Common myeloid progenitor, CD34-positive (primary cell): ENCODE results near the gene LDB2.
A peak's percentile ranks its signal among the peaks of the same experiment; 100 is the strongest.
"Not testable (repeated sequence)": the region's sequence is repeated elsewhere in the genome, so short reads cannot be mapped to it uniquely, and the experiment has no call there.

ENCODE experiments used
- CTCF ChIA-PET: fragments of 350-600 bp; sonication (Branson Sonifier 250); formaldehyde crosslinking; loops from one replicate; lab custom pipeline; 2021; ENCODE audit warnings: antibody characterized with exemption; lab: Charles Lee
- POLR2A ChIA-PET: fragments of 350-600 bp; sonication (Branson Sonifier 250); formaldehyde crosslinking; loops from one replicate; lab custom pipeline; 2021; ENCODE audit warnings: antibody characterized with exemption; lab: Charles Lee
- DNase-seq, 3 donors: peaks; one replicate each; pipeline versions ENCODE4 v3.0.0 to v3.0.0-alpha.2; 2013
- H3K27ac ChIP-seq, 2 experiments: 1 replicate in 1 of 2; 2 replicates in 1 of 2; pipeline ENCODE4 v1.7.0; 2013; ENCODE audit warnings: inconsistent platforms in 2 of 2, low read length in 2 of 2, mild to moderate bottlenecking in 2 of 2, low read depth in 1 of 2, moderate library complexity in 1 of 2; ENCODE audit not compliant: severe bottlenecking in 2 of 2, insufficient read depth in 1 of 2, poor library complexity in 1 of 2
- H3K27me3 ChIP-seq, 5 experiments: replicated peaks in 2 of 5; 1 replicate in 3 of 5; 2 replicates in 2 of 5; pipeline versions ENCODE4 v1.6.1 to v1.7.0; 2013; ENCODE audit warnings: low read length in 4 of 5, mild to moderate bottlenecking in 2 of 5, moderate library complexity in 2 of 5, inconsistent platforms in 1 of 5; ENCODE audit not compliant: insufficient read depth in 5 of 5, control insufficient read depth in 4 of 5
- H3K36me3 ChIP-seq, 4 experiments: 1 replicate in 2 of 4; 2 replicates in 2 of 4; pipeline versions ENCODE4 v1.6.1 to v1.7.0; 2013; ENCODE audit warnings: low read length in 3 of 4, control low read depth in 1 of 4, mild to moderate bottlenecking in 1 of 4; ENCODE audit not compliant: control insufficient read depth in 4 of 4, insufficient read depth in 4 of 4
- H3K4me1 ChIP-seq, 4 experiments: 1 replicate in 3 of 4; 2 replicates in 1 of 4; pipeline versions ENCODE4 v1.6.1 to v1.7.1; 2013; ENCODE audit warnings: low read length in 3 of 4, mild to moderate bottlenecking in 3 of 4, control low read depth in 1 of 4, inconsistent platforms in 1 of 4, moderate library complexity in 1 of 4; ENCODE audit not compliant: control insufficient read depth in 4 of 4, insufficient read depth in 4 of 4; ENCODE audit errors: control extremely low read depth in 1 of 4
- H3K4me3 ChIP-seq, 7 experiments: 1 replicate in 4 of 7; 2 replicates in 3 of 7; pipeline versions ENCODE4 v1.5.1 to v1.7.0; 2013; ENCODE audit warnings: mild to moderate bottlenecking in 7 of 7, low read length in 6 of 7, moderate library complexity in 6 of 7, inconsistent platforms in 2 of 7, low read depth in 2 of 7, control low read depth in 1 of 7; ENCODE audit not compliant: insufficient read depth in 4 of 7, control insufficient read depth in 1 of 7; ENCODE audit errors: extremely low read depth in 1 of 7
- H3K9me3 ChIP-seq, 5 experiments: 1 replicate in 4 of 5; 2 replicates in 1 of 5; pipeline versions ENCODE4 v1.6.1 to v1.7.1; 2013; ENCODE audit warnings: low read length in 4 of 5, mild to moderate bottlenecking in 2 of 5, inconsistent platforms in 1 of 5, low read depth in 1 of 5, moderate library complexity in 1 of 5; ENCODE audit not compliant: control insufficient read depth in 4 of 5, insufficient read depth in 2 of 5; ENCODE audit errors: control extremely low read depth in 1 of 5
- WGBS: methylation state at CpG from one replicate; pipeline ENCODE4 v1.1.5; 2013; ENCODE audit not compliant: insufficient coverage; 5-methylcytosine and 5-hydroxymethylcytosine counted together

Gene LDB2

GRCh38 chr4:16523526-16523925 is 374.9 kb downstream of the LDB2 start:
- H3K36me3 ChIP-seq, H3K4me1 ChIP-seq, H3K27me3 ChIP-seq, POLR2A ChIA-PET, DNase-seq, H3K9me3 ChIP-seq, H3K27ac ChIP-seq, CTCF ChIA-PET, H3K4me3 ChIP-seq: not testable (repeated sequence)
- WGBS: 96% methylated on average over 3 of the region's 6 CpGs

- H3K27me3 ChIP-seq: no peaks in the 10 kb centered on the region
- ChIA-PET POLR2A (no interaction called here), CTCF (interaction anchor here (0.5 kb wide), 1 partner anchor 1359 kb away, joined by 3 read pairs; no protein-coding TSS in a partner anchor)
- no peak overlapping the region for H3K4me3 ChIP-seq
- WGBS: 100% methylated on average over 1 of the region's 1 CpG
- DNase-seq: no peak
- no peak overlapping the region for H3K27ac ChIP-seq
- no peaks in the 10 kb centered on the region for H3K4me1 ChIP-seq
- H3K36me3 ChIP-seq: no peaks in the 10 kb centered on the region
- no peaks in the 10 kb centered on the region for H3K9me3 ChIP-seq
Measured at GRCh38 chr4:16521156-16521915, 377.1 kb downstream of the LDB2 start.

- Histone ChIP-seq H3K27me3 (no peaks in the 10 kb centered on the region), H3K9me3 (no peaks in the 10 kb centered on the region), H3K36me3 (no peaks in the 10 kb centered on the region), H3K4me1 (no peaks in the 10 kb centered on the region), H3K4me3 (no peak overlapping the region), H3K27ac (no peak overlapping the region)
- 72% methylated on average over 4 of the region's 5 CpGs for WGBS
- DNase-seq: peak; percentile 78 to 88 (median 87)
- CTCF ChIA-PET: interaction anchor here (1.0 kb wide), 1 partner anchor 12 kb away, joined by 4 read pairs; no protein-coding TSS in a partner anchor
- POLR2A ChIA-PET: no interaction called here
Measured at GRCh38 chr4:16516796-16517439, 381.5 kb downstream of the LDB2 start.

- Histone ChIP-seq H3K36me3 (no peaks in the 10 kb centered on the region), H3K27ac (no peak overlapping the region), H3K4me1 (no peaks in the 10 kb centered on the region), H3K4me3 (no peak overlapping the region), H3K27me3 (no peaks in the 10 kb centered on the region), H3K9me3 (peaks cover 0 to 2% (median 0%) of the 10 kb centered on the region in 5 experiments)
- no peak for DNase-seq
- 100% methylated on average over 1 of the region's 2 CpGs for WGBS
- ChIA-PET POLR2A (no interaction called here), CTCF (no interaction called here)
Measured at GRCh38 chr4:16513876-16514275, 384.6 kb downstream of the LDB2 start.

- no CpG with 5 or more reads among the region's 1 CpG for WGBS
- DNase-seq: no peak
Measured at GRCh38 chr4:16508968-16509367, 389.5 kb downstream of the LDB2 start.

GRCh38 chr4:16505726-16506125 is 392.7 kb downstream of the LDB2 start:
- Histone ChIP-seq H3K27ac (no peak overlapping the region), H3K4me1 (no peaks in the 10 kb centered on the region), H3K27me3 (no peaks in the 10 kb centered on the region), H3K36me3 (no peaks in the 10 kb centered on the region), H3K4me3 (no peak overlapping the region), H3K9me3 (peaks cover 0 to 6% (median 4%) of the 10 kb centered on the region in 5 experiments)
- DNase-seq: peak in 2 of 3 donors; percentile 5
- CTCF ChIA-PET: interaction anchor here (1.5 kb wide), 1 partner anchor 28 kb away, joined by 3 read pairs; no protein-coding TSS in a partner anchor
- POLR2A ChIA-PET: no interaction called here
- 83% methylated on average over 7 of the region's 7 CpGs for WGBS

More at GRCh38 chr4:16508968-16509367, 389.5 kb downstream of the LDB2 start:
- ChIA-PET CTCF (no interaction called here), POLR2A (no interaction called here)
- H3K9me3 ChIP-seq: peaks cover 0 to 2% (median 0%) of the 10 kb centered on the region in 5 experiments
- H3K4me3 ChIP-seq: no peak overlapping the region
- no peak overlapping the region for H3K27ac ChIP-seq
- H3K27me3 ChIP-seq: no peaks in the 10 kb centered on the region
- no peaks in the 10 kb centered on the region for H3K4me1 ChIP-seq
- H3K36me3 ChIP-seq: no peaks in the 10 kb centered on the region

GRCh38 chr4:16505267-16505666 is 393.2 kb downstream of the LDB2 start:
- Histone ChIP-seq H3K36me3 (no peaks in the 10 kb centered on the region), H3K27me3 (no peaks in the 10 kb centered on the region), H3K4me1 (no peaks in the 10 kb centered on the region), H3K4me3 (no peak overlapping the region), H3K27ac (no peak overlapping the region), H3K9me3 (peaks cover 0 to 9% (median 4%) of the 10 kb centered on the region in 5 experiments)
- no peak for DNase-seq
- WGBS: no CpG with 5 or more reads among the region's 2 CpGs
- POLR2A ChIA-PET: no interaction called here
- CTCF ChIA-PET: interaction anchor here (1.5 kb wide), 1 partner anchor 29 kb away, joined by 3 read pairs; no protein-coding TSS in a partner anchor
